Rectal smooth muscle tissue (tissue), 1 donor: Measurements from ENCODE around the gene RAB8A.
"Not testable (repeated sequence)": the region's sequence is repeated elsewhere in the genome, so short reads cannot be mapped to it uniquely, and the experiment has no call there.

Source experiments
- H3K27ac ChIP-seq: one replicate; pipeline ENCODE4 v1.7.0; 2013; ENCODE audit warnings: low read depth, low read length, inconsistent platforms
- H3K27me3 ChIP-seq: one replicate; pipeline ENCODE4 v1.7.0; 2013; ENCODE audit warnings: low read length; ENCODE audit not compliant: control insufficient read depth, insufficient read depth
- H3K36me3 ChIP-seq: one replicate; pipeline ENCODE4 v1.7.0; 2013; ENCODE audit warnings: low read length; ENCODE audit not compliant: control insufficient read depth, insufficient read depth
- H3K4me1 ChIP-seq: one replicate; pipeline ENCODE4 v1.7.0; 2013; ENCODE audit warnings: low read length; ENCODE audit not compliant: control insufficient read depth, insufficient read depth
- H3K4me3 ChIP-seq: one replicate; pipeline ENCODE4 v1.7.0; 2013; ENCODE audit warnings: low read length
- H3K9ac ChIP-seq: one replicate; pipeline ENCODE4 v1.7.0; 2013; ENCODE audit warnings: low read length

RAB8A gene

GRCh38 chr19:16104722-16105121, 7.0 kb upstream of the RAB8A start:
- Histone ChIP-seq H3K4me3 (no peak overlapping the region), H3K9ac (no peak overlapping the region), H3K27ac (no peak overlapping the region), H3K27me3 (no peaks in the 10 kb centered on the region), H3K36me3 (peaks cover 14% of the 10 kb centered on the region), H3K4me1 (no peaks in the 10 kb centered on the region)

GRCh38 chr19:16106121-16106520, 5.6 kb upstream of the RAB8A start:
- H3K27ac ChIP-seq: no peak overlapping the region

GRCh38 chr19:16111909-16112752, 442 bp downstream of the RAB8A start:
- Histone ChIP-seq H3K9ac (peak overlapping the region; percentile 89), H3K4me1 (peaks cover 5% of the 10 kb centered on the region), H3K27ac (peak overlapping the region; percentile 89), H3K4me3 (peak overlapping the region; percentile 95), H3K27me3 (no peaks in the 10 kb centered on the region), H3K36me3 (no peaks in the 10 kb centered on the region)

More at GRCh38 chr19:16106121-16106520, 5.6 kb upstream of the RAB8A start:
- Histone ChIP-seq H3K4me1 (no peaks in the 10 kb centered on the region), H3K36me3 (peaks cover 8% of the 10 kb centered on the region), H3K4me3 (no peak overlapping the region), H3K9ac (no peak overlapping the region), H3K27me3 (no peaks in the 10 kb centered on the region)

GRCh38 chr19:16112778-16113177, 1.1 kb downstream of the RAB8A start:
- Histone ChIP-seq H3K27ac (no peak overlapping the region), H3K4me1 (peaks cover 5% of the 10 kb centered on the region), H3K27me3 (no peaks in the 10 kb centered on the region), H3K9ac (no peak overlapping the region), H3K4me3 (peak overlapping the region; percentile 95), H3K36me3 (peaks cover 2% of the 10 kb centered on the region)

GRCh38 chr19:16113727-16114126, 2.0 kb downstream of the RAB8A start:
- Histone ChIP-seq H3K27me3 (no peaks in the 10 kb centered on the region), H3K27ac (no peak overlapping the region), H3K36me3 (peaks cover 10% of the 10 kb centered on the region), H3K9ac (no peak overlapping the region), H3K4me1 (peaks cover 5% of the 10 kb centered on the region), H3K4me3 (no peak overlapping the region)

- H3K4me3 ChIP-seq: peak overlapping the region; percentile 2
- no peak overlapping the region for H3K9ac ChIP-seq
- H3K4me1 ChIP-seq: peaks cover 5% of the 10 kb centered on the region
- H3K27me3 ChIP-seq: no peaks in the 10 kb centered on the region
- no peak overlapping the region for H3K27ac ChIP-seq
- H3K36me3 ChIP-seq: peaks cover 13% of the 10 kb centered on the region
Observed at GRCh38 chr19:16115301-16116039, 3.8 kb downstream of the RAB8A start.

GRCh38 chr19:16116067-16116466, 4.4 kb downstream of the RAB8A start:
- no peak overlapping the region for H3K27ac ChIP-seq
- no peak overlapping the region for H3K9ac ChIP-seq
- peaks cover 15% of the 10 kb centered on the region for H3K36me3 ChIP-seq

GRCh38 chr19:16117594-16118033, 5.9 kb downstream of the RAB8A start:
- Histone ChIP-seq H3K36me3 (peaks cover 30% of the 10 kb centered on the region), H3K27ac (no peak overlapping the region)

More at GRCh38 chr19:16116067-16116466, 4.4 kb downstream of the RAB8A start:
- peaks cover 5% of the 10 kb centered on the region for H3K4me1 ChIP-seq
- H3K27me3 ChIP-seq: no peaks in the 10 kb centered on the region
- H3K4me3 ChIP-seq: peak overlapping the region; percentile 2

GRCh38 chr19:16118489-16119033, 6.9 kb downstream of the RAB8A start:
- Histone ChIP-seq H3K36me3 (peaks cover 31% of the 10 kb centered on the region), H3K27ac (no peak overlapping the region), H3K27me3 (no peaks in the 10 kb centered on the region), H3K4me1 (no peaks in the 10 kb centered on the region), H3K4me3 (no peak overlapping the region), H3K9ac (no peak overlapping the region)

More at GRCh38 chr19:16117594-16118033, 5.9 kb downstream of the RAB8A start:
- Histone ChIP-seq H3K9ac (no peak overlapping the region), H3K27me3 (no peaks in the 10 kb centered on the region), H3K4me3 (no peak overlapping the region), H3K4me1 (peaks cover under 1% of the 10 kb centered on the region)

GRCh38 chr19:16119075-16119857, 7.6 kb downstream of the RAB8A start:
- H3K4me3 ChIP-seq, H3K27ac ChIP-seq, H3K9ac ChIP-seq, H3K4me1 ChIP-seq, H3K27me3 ChIP-seq: not testable (repeated sequence)
- peaks cover 39% of the 10 kb centered on the region for H3K36me3 ChIP-seq

GRCh38 chr19:16121141-16121540, 9.5 kb downstream of the RAB8A start:
- Histone ChIP-seq H3K27me3 (no peaks in the 10 kb centered on the region), H3K9ac (no peak overlapping the region), H3K36me3 (peaks cover 56% of the 10 kb centered on the region), H3K27ac (no peak overlapping the region), H3K4me1 (no peaks in the 10 kb centered on the region), H3K4me3 (no peak overlapping the region)

- Histone ChIP-seq H3K4me3 (no peak overlapping the region), H3K27me3 (no peaks in the 10 kb centered on the region), H3K9ac (no peak overlapping the region), H3K4me1 (no peaks in the 10 kb centered on the region), H3K27ac (no peak overlapping the region), H3K36me3 (peaks cover 59% of the 10 kb centered on the region)
Observed at GRCh38 chr19:16121967-16122366, 10.3 kb downstream of the RAB8A start.
